K562 (cell line): ENCODE measurements around the gene TRMT44.

ENCODE experiments used
- CTCF ChIP-seq, 3 experiments: IDR thresholded peaks in 2 of 3; conservative IDR thresholded peaks in 1 of 3; 2 replicates each; pipeline ENCODE4 v1.5.1; 2011 to 2012; ENCODE audit warnings: low read length in 3 of 3, mild to moderate bottlenecking in 3 of 3, control low read depth in 2 of 3, improper control_type of control experiment in 1 of 3, inconsistent platforms in 1 of 3, low read depth in 1 of 3, mixed read lengths in 1 of 3, moderate library complexity in 1 of 3; ENCODE audit not compliant: insufficient read depth in 2 of 3
- FOS ChIP-seq: IDR thresholded peaks from 3 replicates; pipeline ENCODE4 v1.6.1; 2011; ENCODE audit not compliant: insufficient read length; ENCODE audit errors: extremely low read depth
- MTA3 ChIP-seq: fragments of 450-650 bp; formaldehyde crosslinking; IDR thresholded peaks from 2 replicates; pipeline ENCODE4 v1.6.1; 2017; ENCODE audit warnings: mild to moderate bottlenecking, borderline replicate concordance
- PCBP1 ChIP-seq: fragments of 200-400 bp; formaldehyde crosslinking; IDR thresholded peaks from 2 replicates; pipeline ENCODE4 v1.6.1; 2018; ENCODE audit warnings: mild to moderate bottlenecking, low read depth, low read length; ENCODE audit not compliant: poor library complexity, severe bottlenecking
- WHSC1 ChIP-seq: IDR thresholded peaks from one replicate; pipeline ENCODE4 v1.6.1; 2012; ENCODE audit warnings: low read length, control low read depth, inconsistent platforms
- ZBTB5 ChIP-seq: fragments of 450-650 bp; IDR thresholded peaks from 2 replicates; pipeline ENCODE4 v1.6.1; 2017; ENCODE audit warnings: antibody characterized with exemption
- TF ChIP-seq, protein P1 (sequence below): sonication (generic); formaldehyde crosslinking; IDR thresholded peaks from 2 replicates; pipeline ENCODE4 v1.8.1; 2023; ENCODE audit warnings: mild to moderate bottlenecking, missing genetic modification reagents

DNA sequence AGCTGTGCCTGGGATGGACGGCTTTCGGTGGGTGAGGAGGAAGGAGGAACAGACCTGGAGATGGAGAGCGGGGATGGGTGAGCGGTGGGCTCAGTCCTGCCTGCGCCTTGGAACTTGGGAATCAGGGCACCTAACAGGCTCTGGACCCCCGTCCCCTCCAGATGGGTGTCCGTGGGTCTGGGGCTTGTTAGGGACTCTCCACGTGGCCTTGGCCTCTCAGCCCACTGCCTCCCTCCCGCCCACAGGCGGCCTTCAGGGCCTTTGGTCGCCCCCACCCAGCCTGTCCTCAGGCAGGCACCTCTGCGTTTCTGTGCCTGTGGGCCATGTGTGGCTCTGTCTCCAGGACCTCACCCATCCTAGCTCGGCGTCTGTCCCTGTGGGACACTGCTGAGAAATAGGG, 29.0 kb downstream of the TRMT44 start:
- TF ChIP-seq ZBTB5, result no peak
- TF ChIP-seq MTA3, result no peak
- no peak for TF ChIP-seq FOS
- TF ChIP-seq WHSC1, result no peak
- TF ChIP-seq, protein P1, sequence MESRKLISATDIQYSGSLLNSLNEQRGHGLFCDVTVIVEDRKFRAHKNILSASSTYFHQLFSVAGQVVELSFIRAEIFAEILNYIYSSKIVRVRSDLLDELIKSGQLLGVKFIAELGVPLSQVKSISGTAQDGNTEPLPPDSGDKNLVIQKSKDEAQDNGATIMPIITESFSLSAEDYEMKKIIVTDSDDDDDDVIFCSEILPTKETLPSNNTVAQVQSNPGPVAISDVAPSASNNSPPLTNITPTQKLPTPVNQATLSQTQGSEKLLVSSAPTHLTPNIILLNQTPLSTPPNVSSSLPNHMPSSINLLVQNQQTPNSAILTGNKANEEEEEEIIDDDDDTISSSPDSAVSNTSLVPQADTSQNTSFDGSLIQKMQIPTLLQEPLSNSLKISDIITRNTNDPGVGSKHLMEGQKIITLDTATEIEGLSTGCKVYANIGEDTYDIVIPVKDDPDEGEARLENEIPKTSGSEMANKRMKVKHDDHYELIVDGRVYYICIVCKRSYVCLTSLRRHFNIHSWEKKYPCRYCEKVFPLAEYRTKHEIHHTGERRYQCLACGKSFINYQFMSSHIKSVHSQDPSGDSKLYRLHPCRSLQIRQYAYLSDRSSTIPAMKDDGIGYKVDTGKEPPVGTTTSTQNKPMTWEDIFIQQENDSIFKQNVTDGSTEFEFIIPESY (CRISPR knock-in tag), result no peak
- TF ChIP-seq CTCF (IDR thresholded peaks at IDR 0.05 in 2 of 3, conservative IDR thresholded peaks at IDR 0.05 in 1 of 3; ENCODE audit: insufficient read depth in 2 of 3, low read depth in 1 of 3, low read length in 3 of 3), result no peak
- no peak for TF ChIP-seq PCBP1
